ENCODE measurements around the gene TRPM8.

Gene TRPM8

GRCh38 chr2:233990261-233990798 lies 73.2 kb downstream of the TRPM8 start:
- no peaks in the 10 kb centered on the region for H3K79me2 ChIP-seq (ENCODE audit: low read length)
- no peaks in the 10 kb centered on the region for H3K4me1 ChIP-seq (ENCODE audit: low read length)
- no peak overlapping the region for H3K4me3 ChIP-seq (ENCODE audit: low read length)
- H3K4me2 ChIP-seq (ENCODE audit: low read length): no peak overlapping the region
- no peaks in the 10 kb centered on the region for H3K36me3 ChIP-seq (replicated peaks; ENCODE audit: low read depth, low read length)
- no peak overlapping the region for H3K27ac ChIP-seq (ENCODE audit: low read length)
- H3K9ac ChIP-seq (ENCODE audit: low read length): no peak overlapping the region
- H3K9me3 ChIP-seq (ENCODE audit: insufficient read depth, low read length): no peaks in the 10 kb centered on the region
- no peaks in the 10 kb centered on the region for H4K20me1 ChIP-seq (ENCODE audit: insufficient read depth, low read length)
- no peaks in the 10 kb centered on the region; the same call in 1 of the 2 replicates for H3K27me3 ChIP-seq (ENCODE audit: low read depth, low read length)
- no peak overlapping the region for H2AFZ ChIP-seq (ENCODE audit: low read depth, low read length)
- no peak for TF ChIP-seq CTCF (IDR thresholded peaks at IDR 0.05; ENCODE audit: low read depth, low read length)
- no peak for TF ChIP-seq EZH2phosphoT487 (IDR thresholded peaks at IDR 0.05; ENCODE audit: low read depth)

GRCh38 chr2:233991196-233991595 lies 74.0 kb downstream of the TRPM8 start:
- no peak overlapping the region for H3K27ac ChIP-seq (ENCODE audit: low read length)

GRCh38 chr2:233992513-233993217 lies 75.5 kb downstream of the TRPM8 start:
- Histone ChIP-seq H3K79me2 (ENCODE audit: low read length) (no peaks in the 10 kb centered on the region), H3K4me1 (ENCODE audit: low read length) (no peaks in the 10 kb centered on the region), H4K20me1 (ENCODE audit: insufficient read depth, low read length) (no peaks in the 10 kb centered on the region), H3K27me3 (ENCODE audit: low read depth, low read length) (no peaks in the 10 kb centered on the region; the same call in 1 of the 2 replicates), H3K27ac (ENCODE audit: low read length) (no peak overlapping the region), H3K9ac (ENCODE audit: low read length) (no peak overlapping the region), H3K4me3 (ENCODE audit: low read length) (no peak overlapping the region), H3K9me3 (ENCODE audit: insufficient read depth, low read length) (no peaks in the 10 kb centered on the region), H3K36me3 (replicated peaks; ENCODE audit: low read depth, low read length) (no peaks in the 10 kb centered on the region), H3K4me2 (ENCODE audit: low read length) (no peak overlapping the region), H2AFZ (ENCODE audit: low read depth, low read length) (no peak overlapping the region)
- no peak for TF ChIP-seq EZH2phosphoT487 (IDR thresholded peaks at IDR 0.05; ENCODE audit: low read depth)

More at GRCh38 chr2:233991196-233991595, 74.0 kb downstream of the TRPM8 start:
- Histone ChIP-seq H3K79me2 (ENCODE audit: low read length) (no peaks in the 10 kb centered on the region), H3K36me3 (replicated peaks; ENCODE audit: low read depth, low read length) (no peaks in the 10 kb centered on the region), H3K4me2 (ENCODE audit: low read length) (no peak overlapping the region), H2AFZ (ENCODE audit: low read depth, low read length) (no peak overlapping the region), H4K20me1 (ENCODE audit: insufficient read depth, low read length) (no peaks in the 10 kb centered on the region), H3K4me1 (ENCODE audit: low read length) (no peaks in the 10 kb centered on the region), H3K9ac (ENCODE audit: low read length) (no peak overlapping the region), H3K27me3 (ENCODE audit: low read depth, low read length) (no peaks in the 10 kb centered on the region; the same call in 1 of the 2 replicates), H3K4me3 (ENCODE audit: low read length) (no peak overlapping the region), H3K9me3 (ENCODE audit: insufficient read depth, low read length) (no peaks in the 10 kb centered on the region)
- TF ChIP-seq CTCF (IDR thresholded peaks at IDR 0.05; ENCODE audit: low read depth, low read length) (no peak), EZH2phosphoT487 (IDR thresholded peaks at IDR 0.05; ENCODE audit: low read depth) (no peak)

GRCh38 chr2:233993461-233993860 lies 76.3 kb downstream of the TRPM8 start:
- no peak overlapping the region for H3K4me3 ChIP-seq (ENCODE audit: low read length)
- no peaks in the 10 kb centered on the region for H3K36me3 ChIP-seq (replicated peaks; ENCODE audit: low read depth, low read length)
- TF ChIP-seq EZH2phosphoT487 (IDR thresholded peaks at IDR 0.05; ENCODE audit: low read depth) (no peak), CTCF (IDR thresholded peaks at IDR 0.05; ENCODE audit: low read depth, low read length) (no peak)
- H2AFZ ChIP-seq (ENCODE audit: low read depth, low read length): no peak overlapping the region
- H3K79me2 ChIP-seq (ENCODE audit: low read length): no peaks in the 10 kb centered on the region
- H3K4me2 ChIP-seq (ENCODE audit: low read length): no peak overlapping the region
- no peak overlapping the region for H3K9ac ChIP-seq (ENCODE audit: low read length)
- no peaks in the 10 kb centered on the region for H3K9me3 ChIP-seq (ENCODE audit: insufficient read depth, low read length)
- H3K27ac ChIP-seq (ENCODE audit: low read length): no peak overlapping the region
- H3K27me3 ChIP-seq (ENCODE audit: low read depth, low read length): no peaks in the 10 kb centered on the region; the same call in 1 of the 2 replicates
- no peaks in the 10 kb centered on the region for H4K20me1 ChIP-seq (ENCODE audit: insufficient read depth, low read length)
- H3K4me1 ChIP-seq (ENCODE audit: low read length): no peaks in the 10 kb centered on the region
